ENCODE results near the gene PDE5A. TPM values are rescaled to one million over a fixed set of nuclear protein-coding genes. Genes with fewer than 3 reads are reported as not detected.

The PDE5A gene
- total and polyA plus RNA-seq, 8 donors, result 5.8 to 34.4 (median 19.9) TPM

DNA sequence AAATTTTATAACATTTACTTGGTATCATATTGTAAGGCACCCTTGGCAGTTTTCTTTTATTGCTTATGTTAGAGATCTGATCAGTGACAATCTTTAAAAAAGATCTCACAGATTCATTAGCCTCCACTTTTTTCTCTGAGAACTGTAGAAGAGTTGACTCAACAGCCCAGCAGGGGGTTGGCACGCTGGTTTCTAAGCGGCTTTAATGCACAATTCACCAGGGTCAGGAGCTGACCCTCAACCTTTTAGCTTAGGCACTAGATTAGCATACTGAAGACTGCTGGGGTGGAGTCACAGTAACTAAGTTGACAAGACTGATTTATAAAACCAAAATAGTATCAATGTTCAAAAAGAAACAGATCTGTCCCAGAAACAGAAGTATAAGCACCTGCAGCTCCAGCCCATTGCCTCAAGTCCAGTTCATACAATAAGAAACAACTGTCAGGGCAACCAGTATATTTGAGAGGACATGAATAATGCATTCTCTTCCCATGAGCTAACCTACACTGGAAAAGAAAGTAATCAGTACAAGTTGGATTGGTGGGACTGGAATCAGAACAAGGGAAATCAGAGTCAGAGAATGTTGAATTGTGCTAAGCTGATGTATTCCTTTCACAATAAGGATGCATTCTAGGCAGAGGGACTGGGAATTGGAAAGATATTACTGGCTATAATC is 77.6 kb downstream of the PDE5A start:
- H3K36me3 ChIP-seq, result peaks cover 0 to 10% (median 0%) of the 10 kb centered on the region in 3 donors
- 89 to 92% methylated on average over 2 of the region's 2 CpGs for WGBS, 2 donors
- H3K4me1 ChIP-seq, result no peaks in the 10 kb centered on the region
- H3K9me3 ChIP-seq, result no peaks in the 10 kb centered on the region
- H3K27me3 ChIP-seq, result no peaks in the 10 kb centered on the region
- no peak overlapping the region for H3K4me3 ChIP-seq
- no peak for ATAC-seq
- DNase-seq, result no peak
- intact Hi-C loops (cut with DNase I), result loop anchor here in 1 of 3 donors (10.0 kb wide), 1 partner anchor 504 kb away; no protein-coding TSS in a partner anchor
- H3K27ac ChIP-seq, result no peak overlapping the region
- no peak for FAIRE-seq
- TF ChIP-seq, protein P1, sequence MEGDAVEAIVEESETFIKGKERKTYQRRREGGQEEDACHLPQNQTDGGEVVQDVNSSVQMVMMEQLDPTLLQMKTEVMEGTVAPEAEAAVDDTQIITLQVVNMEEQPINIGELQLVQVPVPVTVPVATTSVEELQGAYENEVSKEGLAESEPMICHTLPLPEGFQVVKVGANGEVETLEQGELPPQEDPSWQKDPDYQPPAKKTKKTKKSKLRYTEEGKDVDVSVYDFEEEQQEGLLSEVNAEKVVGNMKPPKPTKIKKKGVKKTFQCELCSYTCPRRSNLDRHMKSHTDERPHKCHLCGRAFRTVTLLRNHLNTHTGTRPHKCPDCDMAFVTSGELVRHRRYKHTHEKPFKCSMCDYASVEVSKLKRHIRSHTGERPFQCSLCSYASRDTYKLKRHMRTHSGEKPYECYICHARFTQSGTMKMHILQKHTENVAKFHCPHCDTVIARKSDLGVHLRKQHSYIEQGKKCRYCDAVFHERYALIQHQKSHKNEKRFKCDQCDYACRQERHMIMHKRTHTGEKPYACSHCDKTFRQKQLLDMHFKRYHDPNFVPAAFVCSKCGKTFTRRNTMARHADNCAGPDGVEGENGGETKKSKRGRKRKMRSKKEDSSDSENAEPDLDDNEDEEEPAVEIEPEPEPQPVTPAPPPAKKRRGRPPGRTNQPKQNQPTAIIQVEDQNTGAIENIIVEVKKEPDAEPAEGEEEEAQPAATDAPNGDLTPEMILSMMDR (IDR thresholded peaks at IDR 0.05), result no peak

DNA sequence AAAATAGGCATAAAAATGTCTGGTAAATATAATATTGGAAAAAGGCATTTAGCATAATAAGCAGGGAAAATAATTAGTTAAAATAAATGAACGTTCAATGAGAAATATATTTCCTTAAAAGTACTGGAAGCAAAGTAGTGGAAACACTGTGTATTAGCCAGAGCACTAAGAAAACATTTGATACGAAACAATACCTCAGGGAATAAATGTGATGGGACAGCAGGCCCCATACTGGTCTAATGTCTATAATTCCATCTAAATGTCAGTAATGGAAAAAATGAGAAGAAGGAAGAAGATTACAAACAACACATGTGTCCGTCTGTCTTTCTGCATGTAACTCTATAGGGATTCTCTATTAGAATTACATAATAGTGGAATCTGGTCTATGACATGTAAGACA is 79.0 kb downstream of the PDE5A start:
- DNase-seq (no peak), ATAC-seq (no peak), FAIRE-seq (no peak)
- Histone ChIP-seq H3K36me3 (peaks cover 0 to 7% (median 0%) of the 10 kb centered on the region in 3 donors), H3K4me3 (no peak overlapping the region), H3K4me1 (no peaks in the 10 kb centered on the region), H3K9me3 (no peaks in the 10 kb centered on the region), H3K27ac (no peak overlapping the region), H3K27me3 (no peaks in the 10 kb centered on the region)
- intact Hi-C loops (cut with DNase I), result loop anchor here in 1 of 3 donors (10.0 kb wide), 1 partner anchor 505 kb away; no protein-coding TSS in a partner anchor
- 76 to 86% methylated on average over 3 of the region's 3 CpGs for WGBS, 2 donors
- TF ChIP-seq, protein P1 (IDR thresholded peaks at IDR 0.05), result no peak

DNA sequence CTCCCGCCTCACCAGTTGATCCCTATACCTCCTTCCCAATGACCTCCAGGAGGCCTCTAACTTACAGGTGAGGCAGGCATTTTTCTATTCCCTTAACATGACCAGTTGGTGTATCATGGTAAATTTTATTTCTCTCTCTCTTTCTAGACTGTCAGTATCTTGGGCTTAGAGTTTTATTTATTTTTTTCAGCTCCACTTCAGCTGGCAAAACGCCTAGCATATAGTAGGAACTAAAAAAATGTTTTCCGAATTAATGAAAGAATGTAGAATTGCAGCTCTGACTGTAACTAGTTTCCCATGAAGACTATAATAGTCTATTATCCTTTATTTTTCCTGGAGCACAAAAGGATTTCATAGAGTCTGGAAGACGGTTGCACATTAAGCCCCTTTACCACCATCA is 84.8 kb downstream of the PDE5A start:
- no peaks in the 10 kb centered on the region for H3K36me3 ChIP-seq
- no peaks in the 10 kb centered on the region for H3K4me1 ChIP-seq
- no peak for DNase-seq
- no peak overlapping the region for H3K4me3 ChIP-seq
- TF ChIP-seq, protein P1 (IDR thresholded peaks at IDR 0.05), result no peak
- no peaks in the 10 kb centered on the region for H3K27me3 ChIP-seq
- 79 to 85% methylated on average over 4 of the region's 4 CpGs for WGBS, 2 donors
- H3K9me3 ChIP-seq, result no peaks in the 10 kb centered on the region
- ATAC-seq, result no peak
- intact Hi-C loops (cut with DNase I), result no loop called here
- no peak for FAIRE-seq
- no peak overlapping the region for H3K27ac ChIP-seq

DNA sequence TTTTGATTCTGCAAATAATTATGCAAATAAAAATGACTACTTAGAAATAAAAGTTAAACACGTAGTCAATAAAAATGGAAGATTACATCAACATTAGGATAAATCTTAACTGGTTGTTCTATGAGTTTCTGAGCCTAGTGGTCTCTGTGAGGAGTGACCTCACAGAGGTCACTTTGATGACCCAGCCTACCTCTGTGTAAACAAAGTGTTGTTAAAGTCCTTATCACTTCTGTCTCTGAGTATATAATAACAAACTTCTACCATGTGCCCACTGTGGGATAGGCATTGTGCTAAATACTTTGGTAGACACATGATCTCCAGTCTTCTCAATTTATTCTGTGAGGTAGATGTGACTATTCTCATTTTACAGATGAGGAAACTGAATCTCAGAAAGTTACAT is 85.4 kb downstream of the PDE5A start:
- WGBS, 2 donors, result 91 to 94% methylated on average over 1 of the region's 1 CpG
- no peaks in the 10 kb centered on the region for H3K4me1 ChIP-seq
- no peaks in the 10 kb centered on the region for H3K36me3 ChIP-seq
- ATAC-seq (no peak), FAIRE-seq (no peak), DNase-seq (no peak)
- TF ChIP-seq, protein P1 (IDR thresholded peaks at IDR 0.05), result no peak
- H3K27me3 ChIP-seq, result no peaks in the 10 kb centered on the region
- H3K27ac ChIP-seq, result no peak overlapping the region
- intact Hi-C loops (cut with DNase I), result no loop called here
- H3K4me3 ChIP-seq, result no peak overlapping the region
- H3K9me3 ChIP-seq, result no peaks in the 10 kb centered on the region

DNA sequence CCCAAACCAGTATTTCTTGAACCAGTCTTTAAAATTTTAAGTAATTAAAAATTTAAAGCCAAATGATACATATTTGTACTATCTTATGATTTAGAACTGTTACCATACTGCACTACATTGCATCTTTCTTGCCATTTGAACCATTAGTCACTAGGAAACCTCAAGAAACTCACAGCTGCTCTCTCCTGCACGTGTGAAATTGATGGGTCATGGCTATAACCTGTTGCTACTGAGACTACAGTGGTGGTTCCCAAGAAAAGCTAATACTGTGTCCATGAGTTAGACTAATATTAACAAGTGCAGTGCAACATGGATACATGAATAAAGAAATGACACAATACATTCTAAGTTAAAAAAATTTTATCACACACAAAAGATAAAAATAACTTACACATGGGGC is 88.4 kb downstream of the PDE5A start:
- H3K4me1 ChIP-seq, result no peaks in the 10 kb centered on the region
- 48 to 58% methylated on average over 1 of the region's 1 CpG for WGBS, 2 donors
- FAIRE-seq (no peak), DNase-seq (no peak), ATAC-seq (no peak)
- intact Hi-C loops (cut with DNase I), result no loop called here
- no peak overlapping the region for H3K27ac ChIP-seq
- TF ChIP-seq, protein P1 (IDR thresholded peaks at IDR 0.05), result no peak
- peaks cover 0 to 15% (median 0%) of the 10 kb centered on the region in 3 donors for H3K36me3 ChIP-seq
- no peak overlapping the region for H3K4me3 ChIP-seq
- no peaks in the 10 kb centered on the region for H3K9me3 ChIP-seq
- H3K27me3 ChIP-seq, result no peaks in the 10 kb centered on the region
